HUES48 (cell line): ENCODE data around the gene MAPK13.
"Not testable (repeated sequence)": the region's sequence is repeated elsewhere in the genome, so short reads cannot be mapped to it uniquely, and the experiment has no call there.

Experiments
- H3K27ac ChIP-seq: one replicate; pipeline ENCODE4 v1.7.0; 2013; ENCODE audit warnings: low read depth, low read length, inconsistent platforms
- H3K27me3 ChIP-seq: 2 replicates; pipeline ENCODE4 v1.6.1; 2013; ENCODE audit warnings: mild to moderate bottlenecking, low read length; ENCODE audit not compliant: control insufficient read depth, insufficient read depth
- H3K36me3 ChIP-seq: 2 replicates; pipeline ENCODE4 v1.6.1; 2013; ENCODE audit warnings: low read length; ENCODE audit not compliant: control insufficient read depth, insufficient read depth
- H3K4me1 ChIP-seq: 2 replicates; pipeline ENCODE4 v1.6.1; 2013; ENCODE audit warnings: mild to moderate bottlenecking, low read length; ENCODE audit not compliant: control insufficient read depth, insufficient read depth
- H3K4me3 ChIP-seq: 2 replicates; pipeline ENCODE4 v1.5.1; 2013; ENCODE audit warnings: mild to moderate bottlenecking, low read depth, low read length
- H3K9ac ChIP-seq: 2 replicates; pipeline ENCODE4 v1.6.1; 2013; ENCODE audit warnings: mild to moderate bottlenecking, low read depth, low read length, moderate library complexity
- H3K9me3 ChIP-seq: 2 replicates; pipeline ENCODE4 v1.6.1; 2013; ENCODE audit warnings: low read length; ENCODE audit not compliant: control insufficient read depth, insufficient read depth

Gene MAPK13

DNA sequence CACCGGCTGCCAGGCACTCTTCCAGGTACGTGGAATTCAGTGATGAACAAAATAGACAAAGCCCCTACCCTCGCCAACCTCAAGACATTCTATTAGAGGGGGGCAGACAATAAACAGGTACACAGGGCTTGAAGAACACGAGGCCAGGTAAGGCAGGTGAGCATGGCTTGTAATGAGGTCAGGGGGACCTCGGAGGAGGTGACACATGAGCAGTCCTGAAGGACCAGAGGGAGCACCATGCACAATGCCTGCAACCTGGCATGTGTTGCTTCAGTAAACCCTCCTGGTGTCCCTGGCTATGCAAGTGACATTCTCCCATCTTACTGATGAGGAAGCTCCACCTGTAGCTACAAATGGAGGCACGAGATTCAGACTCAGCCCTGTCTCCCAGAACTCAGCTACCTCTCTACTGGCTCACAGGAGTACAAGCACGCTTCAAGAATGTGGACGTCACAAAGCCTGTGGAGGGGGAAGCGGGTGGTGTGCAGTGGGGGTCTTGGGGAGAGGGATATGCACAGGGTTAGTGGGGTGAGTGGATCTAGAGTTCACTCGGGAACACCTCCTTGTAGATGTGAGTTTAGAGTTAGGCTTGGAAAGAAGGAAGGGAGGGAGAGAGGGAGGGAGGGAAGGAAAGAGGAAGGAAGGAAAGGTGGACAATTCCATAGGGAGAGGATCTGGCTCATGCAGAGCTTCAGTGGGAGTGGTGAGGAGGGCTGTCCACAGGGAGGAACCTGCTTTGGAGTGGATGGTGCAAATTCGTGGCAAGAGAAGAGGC lies 7.6 kb upstream of the MAPK13 start:
- H3K4me1 ChIP-seq: peaks cover 13% of the 10 kb centered on the region
- H3K27ac ChIP-seq: no peak overlapping the region
- H3K36me3 ChIP-seq: no peaks in the 10 kb centered on the region
- H3K9me3 ChIP-seq: no peaks in the 10 kb centered on the region
- no peaks in the 10 kb centered on the region for H3K27me3 ChIP-seq
- no peak overlapping the region for H3K4me3 ChIP-seq
- no peak overlapping the region for H3K9ac ChIP-seq

- Histone ChIP-seq H3K9ac (no peak overlapping the region), H3K27me3 (no peaks in the 10 kb centered on the region), H3K4me1 (peaks cover 13% of the 10 kb centered on the region), H3K36me3 (no peaks in the 10 kb centered on the region), H3K27ac (no peak overlapping the region), H3K9me3 (no peaks in the 10 kb centered on the region), H3K4me3 (no peak overlapping the region)
Measured at GRCh38 chr6:36123270-36124139, 6.8 kb upstream of the MAPK13 start.

DNA sequence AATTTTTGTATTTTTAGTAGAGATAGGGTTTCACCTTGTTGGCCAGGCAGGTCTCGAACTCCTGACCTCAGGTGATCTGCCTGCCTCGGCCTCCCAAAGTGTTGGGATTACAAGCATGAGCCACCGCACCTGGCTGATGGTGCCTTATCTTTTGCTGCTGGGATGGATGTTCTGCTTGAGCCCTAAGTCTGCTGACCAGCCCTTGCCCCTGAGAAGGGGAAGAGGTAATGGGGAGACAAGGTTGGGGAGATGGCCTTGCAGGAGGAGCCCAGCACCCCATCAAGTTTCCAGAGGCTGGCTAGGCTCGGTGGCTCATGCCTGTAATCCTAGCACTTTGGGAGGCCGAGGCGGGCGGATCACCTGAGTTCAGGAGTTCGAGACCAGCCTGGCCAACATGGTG lies 6.0 kb upstream of the MAPK13 start:
- H3K36me3 ChIP-seq, H3K4me3 ChIP-seq, H3K9me3 ChIP-seq, H3K27ac ChIP-seq, H3K27me3 ChIP-seq, H3K9ac ChIP-seq: not testable (repeated sequence)
- peaks cover 13% of the 10 kb centered on the region for H3K4me1 ChIP-seq

GRCh38 chr6:36124881-36125280 lies 5.4 kb upstream of the MAPK13 start:
- Histone ChIP-seq H3K9me3 (no peaks in the 10 kb centered on the region), H3K36me3 (no peaks in the 10 kb centered on the region), H3K4me1 (peaks cover 16% of the 10 kb centered on the region), H3K4me3 (no peak overlapping the region), H3K9ac (no peak overlapping the region), H3K27me3 (peaks cover 3% of the 10 kb centered on the region; the same call in 1 of the 2 replicates), H3K27ac (no peak overlapping the region)

- no peak overlapping the region for H3K27ac ChIP-seq
- H3K4me3 ChIP-seq: no peak overlapping the region
- H3K4me1 ChIP-seq: peaks cover 17% of the 10 kb centered on the region
- no peaks in the 10 kb centered on the region for H3K9me3 ChIP-seq
- peaks cover 6% of the 10 kb centered on the region; the same call in 1 of the 2 replicates for H3K27me3 ChIP-seq
- H3K36me3 ChIP-seq: no peaks in the 10 kb centered on the region
- H3K9ac ChIP-seq: no peak overlapping the region
Measured at GRCh38 chr6:36125575-36125974, 4.7 kb upstream of the MAPK13 start.

- Histone ChIP-seq H3K9ac (no peak overlapping the region), H3K4me3 (no peak overlapping the region), H3K4me1 (peaks cover 15% of the 10 kb centered on the region), H3K27ac (no peak overlapping the region), H3K36me3 (no peaks in the 10 kb centered on the region), H3K27me3 (peaks cover 10% of the 10 kb centered on the region), H3K9me3 (no peaks in the 10 kb centered on the region)
Measured at GRCh38 chr6:36126121-36126520, 4.2 kb upstream of the MAPK13 start.

GRCh38 chr6:36126553-36127458 lies 3.5 kb upstream of the MAPK13 start:
- Histone ChIP-seq H3K27ac (no peak overlapping the region), H3K4me1 (peaks cover 12% of the 10 kb centered on the region), H3K36me3 (no peaks in the 10 kb centered on the region), H3K9ac (no peak overlapping the region), H3K9me3 (no peaks in the 10 kb centered on the region), H3K27me3 (peaks cover 10% of the 10 kb centered on the region), H3K4me3 (no peak overlapping the region)

GRCh38 chr6:36127462-36128016 lies 2.8 kb upstream of the MAPK13 start:
- Histone ChIP-seq H3K4me3 (no peak overlapping the region), H3K27ac (no peak overlapping the region), H3K27me3 (peaks cover 10% of the 10 kb centered on the region), H3K36me3 (no peaks in the 10 kb centered on the region), H3K9me3 (no peaks in the 10 kb centered on the region), H3K9ac (no peak overlapping the region), H3K4me1 (peaks cover 16% of the 10 kb centered on the region)

DNA sequence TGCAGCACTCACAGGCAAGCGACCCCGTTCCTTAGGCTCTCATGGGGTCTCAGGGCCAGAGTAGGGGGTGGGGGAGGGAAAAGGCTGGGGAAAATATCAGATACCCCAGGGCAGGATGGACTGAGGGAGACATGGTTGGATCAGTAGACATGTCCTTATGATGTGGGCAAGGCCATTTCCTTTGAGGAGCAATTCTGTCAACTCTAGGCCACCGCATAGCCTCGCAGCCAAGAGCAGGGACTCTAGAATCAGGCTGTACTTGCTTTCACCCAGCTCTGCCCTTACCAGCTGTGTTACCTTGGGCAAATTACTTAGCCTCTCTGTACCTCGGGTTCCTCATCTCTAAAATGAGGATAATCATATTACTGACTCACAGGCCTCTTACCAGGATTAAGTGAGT lies 2.2 kb upstream of the MAPK13 start:
- Histone ChIP-seq H3K27me3 (peaks cover 10% of the 10 kb centered on the region), H3K4me3 (no peak overlapping the region), H3K9me3 (no peaks in the 10 kb centered on the region), H3K27ac (no peak overlapping the region), H3K4me1 (peaks cover 18% of the 10 kb centered on the region), H3K9ac (no peak overlapping the region), H3K36me3 (no peaks in the 10 kb centered on the region)

DNA sequence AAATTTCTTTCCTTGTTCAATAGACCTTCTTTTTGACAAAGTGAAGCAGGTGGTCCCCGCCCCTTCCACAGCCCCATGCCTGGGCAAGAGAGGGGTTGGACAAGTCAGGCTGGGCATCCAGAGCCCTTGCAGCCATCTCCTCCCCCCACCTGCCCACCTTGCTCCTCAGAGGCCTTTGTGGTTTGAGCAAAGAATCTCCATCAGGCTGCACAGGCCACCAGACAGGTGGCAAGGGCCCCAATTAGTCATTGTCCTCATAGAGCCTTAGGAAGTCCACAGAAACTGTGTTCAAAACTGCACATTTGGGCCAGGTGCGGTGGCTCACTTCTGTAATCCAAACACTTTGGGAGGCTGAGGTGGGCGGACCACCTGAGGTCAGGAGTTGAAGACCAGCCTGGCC lies 1.5 kb upstream of the MAPK13 start:
- Histone ChIP-seq H3K4me3 (no peak overlapping the region), H3K27me3 (peaks cover 10% of the 10 kb centered on the region), H3K27ac (no peak overlapping the region), H3K4me1 (peaks cover 14% of the 10 kb centered on the region), H3K9ac (no peak overlapping the region), H3K36me3 (no peaks in the 10 kb centered on the region), H3K9me3 (no peaks in the 10 kb centered on the region)
